H7 (cell line): ENCODE results near the gene LGALSL. TPM values are rescaled to one million over a fixed set of nuclear protein-coding genes. Genes with fewer than 3 reads are reported as not detected.
A peak's percentile ranks its signal among the peaks of the same experiment; 100 is the strongest.

Source experiments
- DNase-seq: peaks from one replicate; pipeline ENCODE4 v3.0.0; 2012
- H3K27me3 ChIP-seq: 2 replicates; pipeline ENCODE4 v1.6.0; 2011; ENCODE audit warnings: mild to moderate bottlenecking, low read length; ENCODE audit not compliant: control insufficient read depth, insufficient read depth
- H3K36me3 ChIP-seq: replicated peaks from 2 replicates; pipeline ENCODE4 v1.5.1; 2011; ENCODE audit warnings: low read length; ENCODE audit not compliant: control insufficient read depth, insufficient read depth
- H3K4me3 ChIP-seq: 2 replicates; pipeline ENCODE4 v1.5.1; 2011; ENCODE audit warnings: low read depth, mild to moderate bottlenecking, control low read depth, low read length, moderate library complexity; ENCODE audit not compliant: insufficient read depth
- total RNA-seq: library from RNA; depleted of rRNA; stranded (reverse); fragments of >200 nt; shearing (Covaris generic); gene quantifications from 2 replicates; pipeline ENCODE4 v1.2.3, GENCODE V29; 2014; rRNA removed

Gene LGALSL
- 12.0 and 12.1 TPM in 2 replicates for total RNA-seq

DNA sequence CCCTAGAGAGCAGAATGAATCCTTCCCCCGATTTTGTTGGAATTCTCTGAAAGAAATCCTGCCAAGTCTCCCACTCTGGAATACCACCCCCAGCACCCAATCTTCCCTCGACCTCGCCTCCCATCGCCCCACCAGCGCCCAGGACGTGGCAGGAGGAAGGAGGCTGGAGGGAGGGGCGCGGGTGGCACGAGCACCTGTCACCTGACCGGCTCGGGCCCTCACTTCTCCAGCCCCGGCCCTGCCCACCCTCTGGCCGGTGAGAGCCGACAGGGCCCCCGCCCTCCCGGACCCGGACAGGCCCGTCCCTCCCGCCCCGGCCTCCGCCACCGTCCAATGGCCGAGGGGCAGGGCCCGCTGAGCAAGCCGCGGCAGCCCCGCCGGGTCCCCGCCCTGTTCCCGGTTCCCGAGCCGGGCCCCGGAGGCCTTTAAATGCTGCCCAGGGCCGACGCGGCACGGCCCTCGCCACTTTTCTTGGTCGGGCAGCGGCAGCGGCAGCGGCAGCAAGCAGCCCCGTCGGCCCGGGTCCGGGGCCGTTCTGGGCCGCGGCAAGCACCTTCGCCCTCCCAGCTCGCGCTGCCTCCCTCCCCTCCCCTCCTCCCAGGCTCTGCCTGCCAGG is at the start of gene LGALSL:
Gene LGALSL, plus strand, starts transcription at position 393 of the 616 bp plus-strand sequence. CDS start 384 bp downstream, outside the sequence.
- DNase-seq: peak; percentile 97

GRCh38 chr2:64404743-64405142 is 49.2 kb upstream of the LGALSL start:
- Histone ChIP-seq H3K4me3 (no peak overlapping the region), H3K36me3 (no peaks in the 10 kb centered on the region), H3K27me3 (no peaks in the 10 kb centered on the region)
- DNase-seq: peak; percentile 37

More for the DNA sequence above, at the start of gene LGALSL:
- Histone ChIP-seq H3K36me3 (peaks cover 13% of the 10 kb centered on the region), H3K4me3 (peak within 1 kb of the TSS; percentile 85), H3K27me3 (no peaks in the 10 kb centered on the region)

DNA sequence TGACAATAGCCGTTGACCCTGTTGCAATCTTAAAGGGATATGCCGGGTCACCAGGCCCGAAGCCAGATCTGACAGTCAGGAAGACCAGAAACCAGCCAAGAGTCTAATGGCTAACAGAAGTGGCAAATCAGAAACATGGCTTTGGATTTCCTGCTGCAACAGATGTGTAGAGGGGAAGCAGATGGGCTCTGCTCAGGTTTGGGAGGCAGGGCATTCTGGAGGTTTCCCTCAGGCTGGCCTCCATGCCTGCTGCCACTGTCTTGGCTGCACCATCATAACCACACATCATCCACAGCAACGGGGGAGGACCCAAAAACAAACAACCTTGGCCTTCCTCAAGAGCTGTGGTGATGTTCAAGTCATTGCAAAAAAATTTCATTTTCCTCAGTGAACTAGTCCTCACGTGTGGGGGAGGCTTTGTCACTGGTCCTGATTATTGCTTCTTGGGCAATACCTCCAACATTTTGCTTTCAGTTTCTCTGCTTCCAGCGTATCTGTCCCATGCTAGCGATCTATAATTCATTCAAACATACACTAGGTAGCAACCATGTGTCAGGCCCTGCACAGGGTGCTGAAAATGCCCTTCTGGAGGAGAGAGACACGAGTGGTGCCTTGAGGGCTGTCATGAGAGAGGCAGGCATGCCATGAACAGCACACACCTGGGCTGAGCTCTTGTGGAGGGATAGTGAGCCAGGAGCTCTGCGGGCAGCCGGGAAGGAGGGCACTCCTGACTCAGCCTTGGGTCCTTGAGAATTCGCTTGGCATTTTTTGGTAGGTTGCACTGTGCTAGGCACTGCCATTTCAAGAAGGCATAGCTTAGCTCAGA is 48.2 kb upstream of the LGALSL start:
- H3K27me3 ChIP-seq: no peaks in the 10 kb centered on the region
- H3K4me3 ChIP-seq: no peak overlapping the region
- DNase-seq: no peak
- no peaks in the 10 kb centered on the region for H3K36me3 ChIP-seq

DNA sequence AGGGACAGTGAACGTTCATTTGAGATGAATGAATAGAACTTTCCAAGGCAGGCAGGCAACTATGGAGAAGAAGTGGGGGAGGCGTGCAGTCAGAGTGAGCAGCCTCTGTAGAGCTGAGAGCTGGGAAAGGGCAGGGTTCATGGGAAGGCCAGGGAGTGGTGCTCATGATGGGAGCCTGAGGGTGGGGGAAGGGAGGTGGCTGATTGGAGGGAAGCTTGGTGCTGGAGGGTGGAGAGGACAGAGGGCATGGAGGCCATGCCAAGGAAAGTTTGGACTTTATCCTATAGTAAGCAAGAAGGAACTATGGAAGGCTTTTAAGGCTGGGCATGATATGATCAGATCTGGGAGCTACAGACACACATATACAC is 47.6 kb upstream of the LGALSL start:
- Histone ChIP-seq H3K27me3 (no peaks in the 10 kb centered on the region), H3K4me3 (no peak overlapping the region), H3K36me3 (no peaks in the 10 kb centered on the region)
- DNase-seq: no peak

DNA sequence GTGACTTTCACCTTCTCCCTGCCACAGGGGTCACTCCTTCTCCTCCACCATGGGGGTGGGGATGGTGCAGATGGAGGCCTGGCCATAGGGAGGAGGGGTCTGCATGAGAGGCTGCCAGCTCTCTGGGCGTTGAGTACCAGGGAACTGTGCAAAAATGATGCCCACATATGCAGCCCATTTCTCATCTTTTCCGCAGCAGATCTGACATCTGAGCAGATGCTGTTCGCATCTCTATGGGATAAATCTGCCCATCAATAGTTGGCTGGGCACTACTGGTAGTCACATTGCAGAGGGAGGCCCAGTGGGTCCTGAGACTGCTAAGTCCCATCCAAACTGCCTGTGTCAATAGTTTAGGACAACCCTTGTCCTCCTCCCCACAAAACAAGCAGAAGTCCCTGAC is 45.9 kb upstream of the LGALSL start:
- Histone ChIP-seq H3K36me3 (no peaks in the 10 kb centered on the region), H3K27me3 (no peaks in the 10 kb centered on the region), H3K4me3 (no peak overlapping the region)
- DNase-seq: no peak

GRCh38 chr2:64410671-64411070 is 43.3 kb upstream of the LGALSL start:
- no peak for DNase-seq
- no peaks in the 10 kb centered on the region for H3K36me3 ChIP-seq
- no peaks in the 10 kb centered on the region for H3K27me3 ChIP-seq
- no peak overlapping the region for H3K4me3 ChIP-seq

- DNase-seq: no peak
- Histone ChIP-seq H3K27me3 (no peaks in the 10 kb centered on the region), H3K36me3 (no peaks in the 10 kb centered on the region), H3K4me3 (no peak overlapping the region)
Observed at GRCh38 chr2:64412671-64413070, 41.3 kb upstream of the LGALSL start.

GRCh38 chr2:64414736-64415435 is 39.1 kb upstream of the LGALSL start:
- DNase-seq: no peak
- H3K36me3 ChIP-seq: no peaks in the 10 kb centered on the region
- no peaks in the 10 kb centered on the region for H3K27me3 ChIP-seq
- H3K4me3 ChIP-seq: no peak overlapping the region

DNA sequence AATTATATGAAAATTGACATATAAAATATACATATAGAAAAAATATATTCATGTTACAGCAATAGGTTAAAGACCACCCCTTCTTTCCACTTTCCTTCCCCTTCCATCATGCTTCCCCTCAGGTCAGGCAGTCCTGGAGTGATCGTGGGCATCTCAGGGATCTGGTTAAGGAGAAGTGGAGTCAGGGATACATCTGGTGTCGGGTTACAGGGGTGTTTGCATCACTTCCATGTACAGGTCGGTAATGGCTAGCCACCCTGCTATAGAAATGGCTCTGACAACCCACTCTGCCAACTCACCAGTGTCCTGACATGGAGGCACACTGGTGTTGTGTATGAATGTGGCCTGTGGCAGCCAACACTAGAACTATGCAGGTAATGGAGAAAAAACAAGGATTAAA is 36.3 kb upstream of the LGALSL start:
- H3K4me3 ChIP-seq: no peak overlapping the region
- no peaks in the 10 kb centered on the region for H3K27me3 ChIP-seq
- no peaks in the 10 kb centered on the region for H3K36me3 ChIP-seq
- no peak for DNase-seq

GRCh38 chr2:64419596-64420165 is 34.3 kb upstream of the LGALSL start:
- Histone ChIP-seq H3K36me3 (no peaks in the 10 kb centered on the region), H3K4me3 (no peak overlapping the region)
- DNase-seq: no peak

DNA sequence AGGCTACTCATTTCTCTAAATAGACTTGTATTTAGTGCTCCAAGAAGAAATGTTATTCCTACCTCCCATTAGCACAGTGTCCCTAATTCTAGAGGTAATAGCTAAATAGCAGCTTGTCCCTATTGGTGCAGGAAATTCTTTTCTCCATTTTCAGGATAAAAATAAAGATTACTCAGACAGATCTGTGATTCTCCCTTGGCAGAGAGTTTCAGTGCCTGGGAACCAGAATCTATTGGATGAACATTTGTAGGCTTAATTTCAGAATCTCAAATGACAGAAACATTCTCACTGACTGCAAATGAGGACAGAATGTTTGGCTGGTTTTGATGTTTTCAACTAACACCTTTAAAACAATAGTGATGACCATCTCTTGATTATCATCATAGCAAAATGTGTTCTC is 33.3 kb upstream of the LGALSL start:
- H3K4me3 ChIP-seq: no peak overlapping the region
- DNase-seq: no peak
- no peaks in the 10 kb centered on the region for H3K36me3 ChIP-seq
- no peaks in the 10 kb centered on the region for H3K27me3 ChIP-seq

More at GRCh38 chr2:64419596-64420165, 34.3 kb upstream of the LGALSL start:
- no peaks in the 10 kb centered on the region for H3K27me3 ChIP-seq

- Histone ChIP-seq H3K27me3 (no peaks in the 10 kb centered on the region), H3K36me3 (no peaks in the 10 kb centered on the region), H3K4me3 (no peak overlapping the region)
- no peak for DNase-seq
Observed at GRCh38 chr2:64421201-64421600, 32.8 kb upstream of the LGALSL start.

GRCh38 chr2:64422466-64422865 is 31.5 kb upstream of the LGALSL start:
- Histone ChIP-seq H3K27me3 (no peaks in the 10 kb centered on the region), H3K4me3 (no peak overlapping the region), H3K36me3 (no peaks in the 10 kb centered on the region)
- DNase-seq: no peak

- Histone ChIP-seq H3K4me3 (no peak overlapping the region), H3K27me3 (no peaks in the 10 kb centered on the region), H3K36me3 (no peaks in the 10 kb centered on the region)
- DNase-seq: no peak
Observed at GRCh38 chr2:64423303-64423702, 30.7 kb upstream of the LGALSL start.
